HL-60 (cell line): Measurements from ENCODE around the gene OSBP2.

ENCODE experiments used
- DNase-seq, 2 experiments: peaks; one replicate each; pipeline ENCODE4 v3.0.0-alpha.2; 2010 to 2020; ENCODE audit warnings: low read depth in 1 of 2, low spot score in 1 of 2
- H3K27ac ChIP-seq: fragments of 250-450 bp; sonication (Bioruptor Pico); replicated peaks from 2 replicates; pipeline ENCODE4 v1.5.1; 2020; ENCODE audit warnings: mild to moderate bottlenecking, moderate library complexity
- H3K27me3 ChIP-seq: fragments of 250-450 bp; sonication (Bioruptor Pico); 2 replicates; pipeline ENCODE4 v1.5.1; 2021; ENCODE audit warnings: mild to moderate bottlenecking, moderate library complexity; ENCODE audit not compliant: insufficient read depth, poor library complexity, severe bottlenecking
- H3K4me3 ChIP-seq: replicated peaks from 2 replicates; pipeline ENCODE4 v1.5.1; 2011; ENCODE audit warnings: mild to moderate bottlenecking, control low read depth, low read length; ENCODE audit not compliant: insufficient read depth
- GABPA ChIP-seq: IDR thresholded peaks from 2 replicates; pipeline ENCODE4 v1.6.1; 2012; ENCODE audit warnings: low read depth
- POLR2AphosphoS5 ChIP-seq: IDR thresholded peaks from 2 replicates; pipeline ENCODE4 v1.6.1; 2012; ENCODE audit warnings: low read depth
- SPI1 ChIP-seq: IDR thresholded peaks from 2 replicates; pipeline ENCODE4 v1.6.1; 2012; ENCODE audit warnings: low read depth, mild to moderate bottlenecking, borderline replicate concordance
- TF ChIP-seq, protein P1 (sequence below): IDR thresholded peaks from 2 replicates; pipeline ENCODE4 v1.6.1; 2012; ENCODE audit warnings: low read depth; ENCODE audit not compliant: insufficient replicate concordance
- TF ChIP-seq, protein P2 (sequence below): IDR thresholded peaks from one replicate; pipeline ENCODE4 v1.5.1; 2011; ENCODE audit warnings: low read length, control low read depth, inconsistent platforms; ENCODE audit not compliant: insufficient read depth

OSBP2 gene

DNA sequence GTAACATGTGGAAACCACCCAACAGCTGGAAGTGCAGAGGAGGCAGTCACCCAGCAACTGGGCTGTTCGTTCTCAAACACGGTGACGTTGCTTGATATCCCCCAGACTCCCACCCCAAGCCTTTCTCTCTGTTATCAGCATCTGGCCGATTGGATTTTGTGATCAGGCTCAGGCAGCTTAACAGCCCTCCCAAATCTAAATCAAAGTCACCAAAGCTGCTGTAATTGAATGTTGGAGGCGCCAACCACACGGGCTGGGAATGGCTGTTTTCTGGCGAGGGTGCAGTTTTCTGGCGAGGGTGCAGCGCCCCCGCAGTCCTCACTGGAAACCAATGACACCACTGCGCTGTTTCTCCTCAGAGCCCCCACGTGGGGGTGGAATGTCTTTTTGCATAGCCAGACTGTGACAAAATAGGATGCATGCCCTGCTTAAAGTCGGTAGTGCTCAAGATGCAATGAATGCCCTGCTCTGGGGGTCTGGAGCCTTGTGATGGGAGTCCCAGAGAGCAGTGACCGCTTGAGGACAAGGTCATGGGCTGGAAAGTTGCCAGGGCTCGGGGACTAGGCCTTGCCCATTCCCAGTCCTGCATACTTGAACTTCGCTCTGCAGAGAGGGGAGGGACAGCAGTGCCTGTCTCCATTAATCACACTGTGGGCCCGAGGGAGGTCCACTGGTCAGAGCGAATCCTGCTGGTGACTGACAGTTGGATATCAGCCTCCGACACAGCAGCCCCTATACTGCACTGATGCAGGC, 168.6 kb downstream of the OSBP2 start:
- no peak overlapping the region for H3K4me3 ChIP-seq
- H3K27ac ChIP-seq: no peak overlapping the region
- TF ChIP-seq, protein P1, sequence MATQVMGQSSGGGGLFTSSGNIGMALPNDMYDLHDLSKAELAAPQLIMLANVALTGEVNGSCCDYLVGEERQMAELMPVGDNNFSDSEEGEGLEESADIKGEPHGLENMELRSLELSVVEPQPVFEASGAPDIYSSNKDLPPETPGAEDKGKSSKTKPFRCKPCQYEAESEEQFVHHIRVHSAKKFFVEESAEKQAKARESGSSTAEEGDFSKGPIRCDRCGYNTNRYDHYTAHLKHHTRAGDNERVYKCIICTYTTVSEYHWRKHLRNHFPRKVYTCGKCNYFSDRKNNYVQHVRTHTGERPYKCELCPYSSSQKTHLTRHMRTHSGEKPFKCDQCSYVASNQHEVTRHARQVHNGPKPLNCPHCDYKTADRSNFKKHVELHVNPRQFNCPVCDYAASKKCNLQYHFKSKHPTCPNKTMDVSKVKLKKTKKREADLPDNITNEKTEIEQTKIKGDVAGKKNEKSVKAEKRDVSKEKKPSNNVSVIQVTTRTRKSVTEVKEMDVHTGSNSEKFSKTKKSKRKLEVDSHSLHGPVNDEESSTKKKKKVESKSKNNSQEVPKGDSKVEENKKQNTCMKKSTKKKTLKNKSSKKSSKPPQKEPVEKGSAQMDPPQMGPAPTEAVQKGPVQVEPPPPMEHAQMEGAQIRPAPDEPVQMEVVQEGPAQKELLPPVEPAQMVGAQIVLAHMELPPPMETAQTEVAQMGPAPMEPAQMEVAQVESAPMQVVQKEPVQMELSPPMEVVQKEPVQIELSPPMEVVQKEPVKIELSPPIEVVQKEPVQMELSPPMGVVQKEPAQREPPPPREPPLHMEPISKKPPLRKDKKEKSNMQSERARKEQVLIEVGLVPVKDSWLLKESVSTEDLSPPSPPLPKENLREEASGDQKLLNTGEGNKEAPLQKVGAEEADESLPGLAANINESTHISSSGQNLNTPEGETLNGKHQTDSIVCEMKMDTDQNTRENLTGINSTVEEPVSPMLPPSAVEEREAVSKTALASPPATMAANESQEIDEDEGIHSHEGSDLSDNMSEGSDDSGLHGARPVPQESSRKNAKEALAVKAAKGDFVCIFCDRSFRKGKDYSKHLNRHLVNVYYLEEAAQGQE: no peak
- TF ChIP-seq GABPA (no peak), SPI1 (no peak), POLR2AphosphoS5 (no peak)
- TF ChIP-seq, protein P2, sequence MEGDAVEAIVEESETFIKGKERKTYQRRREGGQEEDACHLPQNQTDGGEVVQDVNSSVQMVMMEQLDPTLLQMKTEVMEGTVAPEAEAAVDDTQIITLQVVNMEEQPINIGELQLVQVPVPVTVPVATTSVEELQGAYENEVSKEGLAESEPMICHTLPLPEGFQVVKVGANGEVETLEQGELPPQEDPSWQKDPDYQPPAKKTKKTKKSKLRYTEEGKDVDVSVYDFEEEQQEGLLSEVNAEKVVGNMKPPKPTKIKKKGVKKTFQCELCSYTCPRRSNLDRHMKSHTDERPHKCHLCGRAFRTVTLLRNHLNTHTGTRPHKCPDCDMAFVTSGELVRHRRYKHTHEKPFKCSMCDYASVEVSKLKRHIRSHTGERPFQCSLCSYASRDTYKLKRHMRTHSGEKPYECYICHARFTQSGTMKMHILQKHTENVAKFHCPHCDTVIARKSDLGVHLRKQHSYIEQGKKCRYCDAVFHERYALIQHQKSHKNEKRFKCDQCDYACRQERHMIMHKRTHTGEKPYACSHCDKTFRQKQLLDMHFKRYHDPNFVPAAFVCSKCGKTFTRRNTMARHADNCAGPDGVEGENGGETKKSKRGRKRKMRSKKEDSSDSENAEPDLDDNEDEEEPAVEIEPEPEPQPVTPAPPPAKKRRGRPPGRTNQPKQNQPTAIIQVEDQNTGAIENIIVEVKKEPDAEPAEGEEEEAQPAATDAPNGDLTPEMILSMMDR: no peak
- DNase-seq: no peak
- no peaks in the 10 kb centered on the region for H3K27me3 ChIP-seq

DNA sequence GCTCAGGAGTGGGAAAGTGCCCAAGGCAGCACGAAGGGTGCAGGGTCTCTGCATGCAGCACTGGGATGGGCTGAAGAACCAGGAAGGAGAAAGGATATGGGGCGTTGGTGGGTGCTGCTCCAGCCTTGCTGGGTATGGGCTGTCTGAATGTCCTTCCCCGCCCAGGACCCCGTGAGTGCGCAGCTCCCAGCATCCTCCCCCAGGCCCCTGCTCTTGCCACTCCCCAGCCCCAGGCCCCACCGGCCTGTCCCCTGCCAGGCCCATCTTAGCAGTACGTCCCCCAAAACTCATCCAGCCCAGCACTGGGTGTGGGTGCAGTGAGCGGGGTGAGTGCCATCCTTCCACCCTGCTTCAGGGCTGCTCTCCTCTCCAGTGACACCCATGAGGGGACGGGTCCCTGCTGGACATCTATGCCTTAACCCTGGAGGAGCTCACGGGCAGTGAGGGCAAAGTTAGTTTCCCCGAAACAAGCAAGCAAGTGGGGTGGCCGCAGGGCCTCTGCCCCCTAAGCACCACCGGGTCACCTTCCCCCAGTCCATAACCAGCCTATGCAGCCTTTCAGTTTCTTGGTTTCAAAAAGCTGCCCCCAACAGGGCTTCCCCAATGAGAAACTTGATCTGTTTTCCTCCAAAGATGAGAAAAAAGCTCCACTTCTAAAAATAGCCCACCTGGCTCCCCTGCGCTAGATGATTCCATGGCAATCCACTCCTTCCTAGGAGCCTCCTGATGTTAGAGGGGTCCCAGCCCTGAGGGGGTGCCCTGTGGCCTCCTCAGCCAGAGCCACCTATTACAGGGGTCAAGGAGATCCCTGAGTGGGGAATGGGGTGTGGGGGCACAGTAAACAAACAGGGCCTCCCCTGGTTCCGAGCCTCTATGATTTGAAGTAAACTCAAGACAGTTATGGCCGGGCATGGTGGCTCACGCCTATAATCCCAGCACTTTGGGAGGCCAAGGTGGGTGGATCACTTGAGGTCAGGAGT, 170.1 kb downstream of the OSBP2 start:
- Histone ChIP-seq H3K27ac (no peak overlapping the region), H3K27me3 (no peaks in the 10 kb centered on the region), H3K4me3 (no peak overlapping the region)
- no peak for TF ChIP-seq POLR2AphosphoS5
- TF ChIP-seq GABPA: no peak
- TF ChIP-seq, protein P1: no peak
- no peak for TF ChIP-seq SPI1
- TF ChIP-seq, protein P2: no peak
- DNase-seq: no peak

DNA sequence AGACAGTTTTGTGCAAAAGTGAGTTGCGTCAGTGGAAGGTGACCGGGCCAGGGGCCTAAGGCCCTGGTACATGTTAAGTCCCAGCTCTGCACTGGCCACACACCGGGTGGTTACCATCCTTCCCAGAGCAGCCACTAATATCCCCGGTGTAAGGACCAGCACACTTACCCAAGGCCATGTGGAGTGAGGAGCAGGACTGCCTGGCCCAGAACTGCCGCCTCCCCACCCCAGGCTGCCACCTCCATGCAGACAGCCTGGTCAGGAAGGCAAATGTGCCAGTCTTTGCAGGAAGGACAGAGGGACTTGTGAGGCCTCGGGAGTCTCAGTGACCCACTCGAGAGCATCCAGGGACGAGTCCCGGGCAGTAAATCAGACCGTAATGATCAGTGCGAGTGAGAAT, 171.0 kb downstream of the OSBP2 start:
- no peak for DNase-seq
- TF ChIP-seq, protein P1: no peak
- TF ChIP-seq SPI1 (no peak), POLR2AphosphoS5 (no peak), GABPA (no peak)
- TF ChIP-seq, protein P2: no peak
- Histone ChIP-seq H3K27ac (no peak overlapping the region), H3K27me3 (no peaks in the 10 kb centered on the region), H3K4me3 (no peak overlapping the region)
